ENCODE results near the gene WASF3.

Gene WASF3

GRCh38 chr13:26735677-26736076 is 178.2 kb downstream of the WASF3 start:
- no peak for DNase-seq (ENCODE audit: low read depth, low spot score)
- H3K27ac ChIP-seq: no peak overlapping the region
